Cortex of kidney (tissue), 1 donor: ENCODE measurements around the gene PC.

Source experiments
- DNase-seq: peaks from one replicate; lab custom pipeline; 2025; lab: John Stamatoyannopoulos, UW

The PC gene

DNA sequence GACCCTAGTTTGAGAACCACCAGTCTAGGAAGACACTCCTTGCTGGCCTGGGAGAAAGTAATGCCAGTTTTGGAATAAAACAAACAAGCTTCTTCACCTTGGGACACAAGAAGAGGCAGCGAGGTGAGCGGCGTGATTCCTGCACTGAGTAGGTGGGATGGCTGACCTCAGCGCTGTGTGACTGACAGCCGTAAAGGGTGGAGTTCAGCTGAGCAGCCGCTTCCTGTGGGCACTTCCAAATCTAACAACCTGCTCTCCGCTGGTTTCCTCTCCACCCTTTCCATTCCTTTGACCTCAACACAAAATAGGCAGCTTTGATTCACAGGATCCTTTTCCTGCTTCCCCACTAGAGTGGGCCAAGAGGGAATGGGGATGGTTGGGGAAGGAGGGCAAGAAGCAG is 45.8 kb downstream of the PC start:
- no peak for DNase-seq

DNA sequence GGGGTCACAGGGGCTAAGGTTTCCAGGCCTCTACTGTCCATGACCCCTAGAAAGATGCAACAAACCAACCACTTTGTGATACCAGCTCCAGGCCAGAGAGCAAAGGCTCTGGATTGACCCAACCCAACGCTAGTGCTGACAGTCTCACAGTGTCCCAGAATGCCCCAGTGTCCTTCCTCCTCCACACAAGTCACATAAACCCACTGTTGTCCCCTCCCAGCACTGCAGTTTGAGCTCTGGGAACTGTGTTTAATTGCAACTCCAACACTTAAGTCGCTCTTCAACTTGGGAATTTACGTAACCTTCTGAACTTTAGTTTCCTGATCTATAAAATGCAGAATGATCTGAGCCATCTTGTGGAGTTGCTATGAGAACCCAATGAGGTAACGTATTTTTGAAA is 47.5 kb downstream of the PC start:
- DNase-seq = no peak

DNA sequence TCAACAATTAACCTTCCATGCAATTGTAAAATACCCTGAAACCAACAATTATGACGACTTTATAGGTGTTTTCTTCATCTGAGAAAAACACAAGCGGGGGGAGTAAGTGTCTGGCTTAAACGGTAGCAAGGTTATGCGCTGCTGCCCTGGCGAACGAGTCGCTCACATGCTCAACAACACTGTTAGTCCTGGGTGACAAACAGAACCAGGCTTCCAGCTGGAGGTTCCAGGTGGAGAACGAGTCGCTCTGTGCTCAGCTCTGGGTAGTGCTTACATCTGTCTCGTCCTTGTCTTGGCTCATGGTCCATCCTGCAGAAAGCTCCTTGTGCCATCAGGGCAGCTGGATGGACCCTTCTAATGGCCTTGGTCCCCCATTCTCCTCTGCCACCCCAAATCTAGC is 48.2 kb downstream of the PC start:
- DNase-seq = no peak

DNA sequence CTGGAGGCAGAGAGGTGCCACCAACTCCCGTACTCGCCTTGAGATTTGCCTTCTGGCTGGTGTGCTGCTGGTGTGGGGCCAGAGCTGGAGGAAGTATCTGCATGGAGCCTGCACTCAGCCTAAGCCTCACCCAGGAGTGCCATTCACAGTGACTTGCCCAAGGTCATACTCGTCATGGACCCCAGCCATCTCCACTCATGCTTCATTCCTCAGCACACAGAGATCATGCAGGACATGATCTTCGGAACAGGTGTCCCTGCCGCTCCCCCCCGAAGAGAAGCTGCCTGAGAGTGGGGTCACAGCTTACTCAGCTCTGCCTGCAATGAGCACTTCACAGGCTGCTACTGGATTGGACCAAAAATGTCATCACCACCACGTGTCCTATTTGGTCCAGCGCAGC is 49.0 kb downstream of the PC start:
- no peak for DNase-seq

DNA sequence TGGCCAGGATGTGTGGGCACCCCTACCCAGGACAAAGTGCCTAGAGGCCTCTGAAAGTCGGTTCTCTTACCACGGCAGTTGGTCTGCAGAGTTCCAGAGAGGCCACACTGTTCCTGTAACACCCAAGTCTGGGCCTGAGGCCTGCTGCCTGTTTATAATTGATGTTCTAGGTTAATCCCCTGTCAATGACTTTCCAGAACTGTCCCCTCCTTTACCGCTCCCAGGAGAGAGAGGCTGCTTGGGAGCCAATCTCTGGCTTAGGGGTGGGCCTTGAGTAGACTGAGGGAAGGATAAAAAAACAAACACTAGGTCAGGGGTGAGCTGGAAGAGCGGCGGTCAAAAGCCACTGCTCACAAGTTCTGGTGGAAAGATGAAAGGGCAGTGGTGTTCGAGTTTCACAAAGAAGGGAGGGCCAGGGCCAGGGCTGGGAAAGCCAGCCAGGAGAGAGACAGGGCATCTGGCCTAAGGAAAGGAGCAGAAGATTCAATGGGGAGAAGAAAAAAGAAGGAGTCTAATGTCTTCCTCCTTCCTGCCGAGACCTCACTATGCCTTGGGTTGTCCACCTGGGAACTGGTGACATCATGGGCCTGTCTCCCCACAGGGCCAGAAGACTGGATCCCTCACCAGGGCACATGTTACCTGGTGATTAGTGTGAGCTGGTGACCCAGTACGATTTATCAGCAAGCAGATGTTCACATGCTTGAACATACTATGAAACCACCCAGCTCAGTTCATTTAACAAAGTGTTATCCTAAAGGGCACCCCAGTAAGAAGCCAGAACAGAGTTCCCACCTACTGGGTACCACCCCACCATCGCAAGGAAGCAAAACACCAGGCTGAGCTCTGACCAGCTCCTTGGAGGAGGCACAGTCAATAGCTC is 50.2 kb downstream of the PC start:
- DNase-seq = no peak

DNA sequence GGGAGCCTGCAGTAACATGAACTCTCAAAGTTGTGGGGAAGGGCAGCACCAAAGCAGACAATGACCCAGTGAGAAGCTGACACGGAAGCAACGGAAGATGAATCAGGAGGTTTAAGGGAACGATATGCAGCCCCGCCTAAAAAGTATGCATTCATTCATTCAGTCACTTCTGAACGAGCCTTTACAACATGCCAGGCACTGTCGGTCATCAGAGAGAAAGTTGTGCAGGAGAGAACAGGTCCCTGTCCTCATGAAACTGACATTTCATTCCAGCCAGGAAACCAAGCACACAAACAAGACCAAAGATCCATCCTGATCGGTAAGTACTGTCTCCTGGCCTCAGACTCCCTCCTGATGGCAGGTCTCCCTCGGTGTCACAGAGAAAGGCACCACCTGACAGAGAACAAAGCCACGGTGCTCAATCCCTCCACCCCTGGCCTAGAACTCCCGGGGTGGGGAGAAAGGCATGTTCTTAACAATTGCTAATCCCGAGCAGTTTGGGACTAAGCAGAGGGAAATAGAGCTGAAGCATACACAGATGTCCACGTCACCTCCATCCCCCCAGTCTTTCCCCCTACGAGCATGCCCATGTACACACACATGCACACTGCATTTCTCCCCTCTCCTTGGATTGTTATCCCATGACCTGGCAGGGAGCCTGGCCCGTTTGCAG is 52.0 kb downstream of the PC start:
- DNase-seq = no peak

DNA sequence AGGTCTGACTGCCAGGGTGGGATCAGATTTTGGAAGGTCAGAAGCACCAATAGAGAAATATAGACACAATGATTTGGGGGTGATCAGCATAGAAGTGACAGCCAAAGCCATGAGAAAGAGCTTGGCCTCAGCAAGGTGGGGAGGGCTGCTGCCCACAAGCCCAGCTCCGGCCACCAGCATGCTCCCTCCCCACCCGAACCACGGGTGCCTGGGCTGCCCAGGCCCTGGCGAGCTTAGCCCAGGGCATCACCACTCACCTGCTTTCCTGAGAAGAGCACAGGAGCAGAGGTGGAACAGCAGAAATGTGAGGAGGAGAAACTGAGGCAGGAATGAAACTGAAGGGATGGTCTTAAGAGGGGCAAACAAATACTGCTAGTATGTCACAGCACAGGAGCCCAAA is 52.6 kb downstream of the PC start:
- no peak for DNase-seq

DNA sequence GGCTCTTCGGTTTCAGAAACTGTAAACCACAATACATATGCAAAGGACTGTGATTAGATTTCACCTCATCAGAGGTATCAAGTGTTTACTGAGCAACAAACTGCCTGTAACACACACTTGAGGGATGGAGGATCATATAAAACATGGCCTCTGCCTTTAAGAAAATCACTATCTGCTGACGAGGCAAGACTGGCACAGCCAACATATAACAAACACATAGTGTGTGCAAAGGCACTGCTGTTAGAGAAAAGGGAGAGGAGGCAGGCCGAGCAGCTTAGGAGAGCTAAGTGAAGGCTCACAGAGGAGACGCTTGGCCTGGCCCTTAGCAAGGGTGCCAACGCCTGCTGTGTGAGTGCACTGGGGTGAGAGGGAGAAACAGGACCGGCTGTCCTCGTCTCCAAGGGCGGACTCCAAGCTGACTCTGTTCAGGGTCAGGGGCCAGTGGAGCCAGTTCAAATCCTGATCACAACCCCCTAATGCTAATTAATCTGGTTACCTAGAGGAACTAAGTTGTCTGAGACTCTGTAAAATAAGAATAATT is 53.1 kb downstream of the PC start:
- DNase-seq = no peak

DNA sequence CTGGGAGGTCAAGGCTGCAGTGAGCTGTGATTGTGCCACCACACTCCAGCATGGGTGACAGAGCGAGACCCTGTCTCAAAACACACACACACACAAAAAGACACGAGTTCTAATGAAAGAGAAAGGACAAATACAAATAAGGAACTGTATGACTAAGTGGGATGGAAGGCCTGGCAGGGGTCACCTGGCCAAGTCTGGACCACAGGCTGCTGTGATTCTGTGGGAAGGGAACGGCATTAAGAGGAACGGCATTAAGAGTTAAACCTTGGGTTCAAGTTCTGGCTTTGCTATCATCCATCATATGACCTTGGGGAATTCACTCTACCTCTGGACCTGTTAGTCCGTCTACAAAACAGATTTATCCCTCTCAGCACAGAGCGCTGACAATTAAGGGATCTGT is 53.6 kb downstream of the PC start:
- DNase-seq = no peak

DNA sequence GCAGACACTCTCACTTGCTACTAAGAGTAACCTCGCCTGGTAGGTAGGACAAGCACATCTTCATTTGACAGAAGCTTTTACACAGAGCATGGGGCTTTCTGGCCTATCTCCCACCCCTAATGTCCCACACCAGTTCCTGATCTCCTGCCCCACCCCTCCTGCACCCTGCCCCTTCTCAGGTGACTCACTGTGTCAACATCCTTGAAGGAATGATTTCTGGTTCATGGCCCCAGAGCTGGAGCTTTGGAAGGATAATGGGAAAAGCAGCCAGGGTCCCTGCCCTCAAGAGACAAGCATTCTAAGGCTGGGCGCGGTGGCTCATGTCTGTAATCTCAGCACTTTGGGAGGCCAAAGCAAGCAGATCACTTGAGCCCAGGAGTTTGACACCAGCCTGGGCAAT is 54.1 kb downstream of the PC start:
- no peak for DNase-seq

DNA sequence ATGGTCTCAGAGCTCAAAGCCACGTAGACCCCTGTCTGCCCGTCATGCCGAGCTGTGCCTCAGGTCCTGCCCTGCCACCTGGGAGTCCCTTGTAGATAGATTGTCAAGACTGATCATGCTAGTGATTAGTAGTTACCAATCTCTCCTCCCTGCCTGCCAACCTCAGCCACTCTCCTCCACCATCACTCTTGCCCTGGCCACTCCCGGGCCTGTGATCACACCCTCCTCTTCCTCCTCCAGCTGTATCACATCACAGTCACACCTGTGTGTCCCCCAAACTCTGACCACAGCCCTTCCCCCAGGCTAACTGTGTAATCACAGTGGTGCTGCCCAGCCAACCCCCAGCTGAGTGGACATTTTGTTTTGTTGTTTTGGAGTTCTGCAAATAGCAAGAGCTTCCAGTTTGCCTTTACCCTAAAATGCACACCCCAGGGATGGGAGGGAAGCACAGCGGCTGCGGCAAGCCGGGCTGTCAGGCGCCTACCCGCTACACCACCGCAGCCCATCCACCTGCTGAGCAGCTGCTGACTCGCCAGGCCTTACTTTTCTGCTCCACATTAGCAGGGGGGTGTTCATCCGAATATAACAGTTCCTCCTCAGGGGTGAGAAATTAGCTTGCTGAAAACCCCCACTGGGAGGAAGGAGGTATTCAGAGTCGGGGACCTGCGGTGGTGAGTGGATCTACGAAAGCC is 55.6 kb downstream of the PC start:
- DNase-seq = no peak

DNA sequence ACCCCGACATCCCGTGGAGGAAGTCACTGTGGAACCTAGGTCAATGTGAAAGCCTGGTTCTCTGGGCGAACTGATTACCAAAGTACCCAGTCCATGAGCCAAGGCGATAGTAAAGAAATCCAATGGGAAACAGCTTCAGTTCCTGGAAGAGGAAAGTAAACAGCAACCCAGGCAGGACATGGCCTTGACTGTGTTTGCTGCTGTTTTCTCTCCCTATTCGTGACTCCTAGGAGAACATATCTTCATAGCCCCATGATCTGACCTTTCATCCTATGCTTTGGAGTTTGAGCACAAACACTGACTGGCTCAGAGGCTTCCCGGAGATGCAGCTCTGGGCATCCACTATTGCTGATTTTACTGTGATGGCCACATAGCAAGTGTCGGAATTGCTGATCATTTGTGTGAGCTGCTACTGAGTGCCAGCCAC is 56.2 kb downstream of the PC start:
- DNase-seq = no peak

DNA sequence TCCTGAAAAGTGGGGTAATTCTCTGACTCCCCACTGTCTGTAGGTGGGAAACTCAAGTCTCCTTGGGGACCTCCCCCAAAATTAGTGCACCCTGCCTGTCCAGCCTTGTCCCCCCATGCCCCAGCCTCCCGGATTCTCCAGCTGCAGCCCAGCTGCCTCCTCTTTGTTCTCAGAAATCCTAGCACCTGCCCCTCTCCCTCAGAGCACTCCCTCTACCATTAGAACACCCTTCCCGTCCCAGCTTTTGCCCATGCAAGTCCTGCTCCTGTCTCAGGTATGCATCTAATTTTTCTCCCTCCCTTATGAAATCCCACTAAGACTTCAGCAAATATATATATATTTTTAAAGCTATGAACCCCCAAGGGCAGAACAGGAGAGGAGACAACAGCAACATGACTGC is 64.0 kb downstream of the PC start:
- no peak for DNase-seq

DNA sequence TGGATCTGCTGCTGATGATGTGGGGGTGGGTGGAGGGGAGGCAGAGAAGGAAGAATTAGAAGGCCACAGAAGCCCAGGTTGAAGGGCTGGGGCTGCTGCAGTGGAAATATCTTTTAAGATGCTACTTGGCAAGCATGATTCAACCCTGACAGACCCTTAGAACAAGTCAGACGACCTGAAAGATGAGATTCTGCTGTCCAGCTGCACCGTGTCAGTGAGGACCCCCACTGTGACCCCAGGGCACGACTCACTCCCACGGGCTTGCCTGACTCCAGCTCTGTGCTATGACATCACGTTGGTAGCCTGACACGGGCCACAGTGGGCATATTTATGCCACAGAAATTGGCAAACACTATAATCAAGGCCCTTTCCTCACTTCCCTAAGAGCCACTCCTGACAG is 65.3 kb downstream of the PC start:
- no peak for DNase-seq

DNA sequence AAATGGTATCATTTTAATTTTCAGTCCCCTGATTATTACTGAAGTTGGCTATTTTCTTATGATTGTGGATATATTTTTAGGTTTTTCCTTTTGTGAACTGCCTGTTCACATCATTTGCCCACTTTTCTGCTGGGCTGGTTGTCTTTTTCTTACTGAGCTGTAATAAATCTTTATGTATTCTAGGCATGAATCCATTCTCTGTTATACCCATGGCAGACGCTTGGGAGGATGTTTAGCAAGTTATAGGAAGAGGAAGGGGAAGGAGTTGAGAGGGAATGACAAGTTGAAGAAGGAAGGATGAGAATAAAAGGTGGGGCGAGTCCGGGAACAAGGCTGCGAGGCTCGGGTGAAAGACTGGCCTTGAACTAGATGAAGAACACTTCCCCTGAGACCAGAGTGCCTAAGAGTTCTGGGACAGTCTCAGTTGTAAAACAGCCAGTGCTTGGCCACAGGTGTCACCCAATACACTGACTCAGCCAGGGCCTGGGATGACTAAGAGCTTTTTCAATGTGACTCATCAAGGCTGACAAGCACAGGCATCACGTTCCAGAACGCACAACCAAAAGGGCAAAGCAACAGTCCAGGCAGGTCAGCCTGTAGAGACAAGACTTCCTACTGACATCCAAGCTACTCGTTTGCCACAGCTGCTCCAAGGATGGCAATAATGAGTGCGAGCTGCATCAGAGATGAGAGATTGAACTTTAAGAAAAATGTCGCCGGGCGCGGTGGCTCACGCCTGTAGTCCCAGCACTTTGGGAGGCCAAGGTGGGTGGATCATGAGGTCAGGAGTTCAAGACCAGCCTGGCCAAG is 66.1 kb downstream of the PC start:
- no peak for DNase-seq

DNA sequence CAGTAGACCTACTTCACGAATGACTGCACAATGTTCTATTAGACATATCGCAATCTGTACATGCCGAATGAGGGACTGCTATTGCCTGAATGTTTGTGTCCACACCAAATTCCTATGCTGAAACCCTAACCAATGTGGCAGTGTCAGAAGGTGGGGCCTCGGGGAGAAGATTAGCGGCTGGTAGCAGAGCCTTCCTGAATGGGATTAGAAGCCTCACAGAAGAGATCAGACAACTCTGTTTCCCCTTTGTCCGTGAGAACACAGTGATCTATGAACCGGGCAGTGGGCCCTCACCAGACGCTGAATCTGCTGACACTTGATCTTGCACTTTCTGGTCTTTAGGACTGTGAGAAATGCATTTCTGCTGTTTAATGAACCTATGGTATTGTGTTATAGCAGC is 68.2 kb downstream of the PC start:
- no peak for DNase-seq

DNA sequence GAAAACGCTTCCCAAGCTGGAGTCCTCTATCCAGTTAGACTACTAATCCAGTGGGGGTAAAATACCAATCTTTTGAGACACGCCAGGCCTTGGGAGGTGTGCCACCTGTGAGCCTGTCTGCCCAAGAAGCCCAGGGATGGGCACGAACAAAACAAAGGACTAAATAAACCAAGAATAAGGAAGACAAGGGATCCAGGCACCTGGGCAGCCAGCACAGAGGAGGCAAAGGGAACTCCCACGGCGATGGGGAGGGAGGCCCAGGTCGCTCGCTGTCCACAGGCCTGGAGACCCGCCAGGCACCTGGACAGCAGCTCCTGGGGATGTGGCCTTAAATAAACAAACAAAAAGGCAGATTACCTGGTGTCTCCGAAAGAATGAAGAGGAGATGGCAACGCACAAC is 69.9 kb downstream of the PC start:
- no peak for DNase-seq

DNA sequence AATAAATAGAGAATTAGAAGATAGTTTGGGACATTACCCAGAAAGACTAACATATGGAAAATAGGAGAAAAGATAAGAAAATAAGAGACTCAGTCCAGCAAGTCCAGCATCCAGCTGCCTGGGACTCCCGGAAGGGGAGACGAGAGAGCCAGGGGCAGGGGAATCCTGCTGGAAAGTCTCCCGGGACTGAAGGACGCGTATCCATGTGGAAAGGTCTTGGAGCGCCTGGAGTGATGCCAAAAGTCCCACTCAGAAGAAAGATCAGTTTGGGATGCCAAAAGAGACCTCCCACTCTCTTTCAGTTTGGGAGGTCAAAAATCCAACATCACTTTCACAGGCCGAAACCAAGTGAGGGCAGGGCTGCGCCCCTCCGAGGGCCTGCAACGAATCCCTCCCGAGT is 70.7 kb downstream of the PC start:
- no peak for DNase-seq

DNA sequence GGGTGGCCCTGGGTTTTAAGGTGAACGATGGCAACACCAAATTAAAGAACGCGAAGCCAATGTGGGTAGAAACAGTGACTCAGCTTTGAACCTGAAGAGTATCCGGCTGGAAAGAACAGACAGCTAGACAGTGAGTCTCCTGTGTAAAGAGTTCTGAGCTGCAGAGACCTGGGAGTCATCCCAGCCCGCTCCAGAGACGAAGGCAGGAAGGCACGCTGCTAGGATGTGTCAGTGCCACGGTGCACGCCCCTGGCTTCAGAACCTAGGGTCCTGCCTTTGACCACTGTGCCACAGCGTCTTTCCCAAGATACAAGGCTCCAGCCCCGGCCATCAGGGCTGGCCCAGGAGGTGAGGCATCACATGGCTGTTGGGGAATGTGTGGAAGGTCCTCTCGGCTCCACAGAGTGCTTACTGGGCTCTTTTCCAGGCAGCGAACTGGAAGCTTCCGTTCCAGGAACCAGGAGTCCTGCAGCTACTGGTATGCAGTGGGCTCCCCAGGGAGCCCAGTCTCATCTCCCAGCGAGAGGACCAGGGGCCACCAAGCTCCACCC is 71.4 kb downstream of the PC start:
- no peak for DNase-seq

DNA sequence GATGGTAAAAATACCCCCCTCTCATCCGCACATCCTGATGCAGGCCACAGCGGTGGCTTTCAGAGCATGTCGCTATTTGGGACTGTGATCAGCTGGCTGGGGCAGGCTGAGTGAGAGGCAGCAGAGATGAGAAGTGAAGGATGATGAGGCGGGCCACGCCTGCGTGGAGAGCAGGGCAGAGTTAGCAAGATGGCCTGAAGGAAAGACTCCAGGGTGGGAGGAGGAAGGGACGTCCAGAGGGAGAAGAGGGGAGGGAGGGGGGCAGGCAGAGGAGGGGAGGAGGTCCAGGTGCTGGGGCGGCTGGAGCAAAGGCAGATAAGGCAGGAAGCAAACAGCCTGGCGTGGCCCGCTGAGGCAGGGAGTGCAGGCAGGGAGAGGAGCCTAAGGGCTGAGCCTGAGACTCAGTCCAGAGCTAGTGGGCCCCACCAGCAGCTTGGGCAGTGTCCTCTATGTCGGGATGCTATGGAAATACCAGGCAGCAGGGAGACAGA is 72.2 kb downstream of the PC start:
- no peak for DNase-seq

DNA sequence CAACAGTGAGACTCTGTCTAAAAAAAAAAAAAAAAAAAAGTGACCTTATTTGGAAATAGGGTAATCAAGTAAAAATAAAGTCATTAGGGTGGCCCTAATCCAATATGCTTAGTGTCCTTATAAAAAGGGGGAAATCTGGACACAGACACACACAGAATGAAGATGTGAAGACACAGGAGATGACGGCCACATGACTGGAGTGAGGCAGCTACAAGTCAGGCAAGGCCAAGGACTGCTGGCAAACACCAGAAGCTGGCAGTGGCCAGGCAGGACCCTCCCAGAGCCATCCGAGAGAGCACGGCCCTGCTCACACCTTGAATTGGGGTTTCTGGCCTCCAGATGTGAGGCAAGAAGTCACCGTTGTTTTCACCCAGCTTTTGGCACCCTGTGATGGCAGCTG is 72.7 kb downstream of the PC start:
- no peak for DNase-seq

DNA sequence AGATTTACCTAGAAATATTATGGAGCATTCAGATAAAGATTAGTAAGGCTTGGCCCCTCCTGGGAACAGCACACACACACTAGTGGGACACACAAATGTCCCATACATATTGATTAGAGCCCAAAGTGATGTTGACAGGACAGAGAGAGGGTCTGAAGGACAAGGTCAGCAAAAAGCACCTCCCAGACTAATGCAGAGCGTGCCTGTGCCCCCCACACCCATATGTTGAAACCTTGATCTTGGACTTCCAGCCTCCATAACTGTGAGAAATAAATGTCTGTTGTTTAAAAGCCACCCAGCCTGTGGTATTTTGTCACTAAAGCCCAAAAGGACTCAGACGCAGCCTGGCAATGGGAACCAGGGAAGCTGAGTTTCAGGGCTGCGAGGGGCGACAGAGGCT is 73.7 kb downstream of the PC start:
- DNase-seq = no peak
